ENCODE results near the gene UBXN10. TPM values are rescaled to one million over a fixed set of nuclear protein-coding genes. Genes with fewer than 3 reads are reported as not detected.

UBXN10 gene
- total and polyA plus RNA-seq, 2 of the 13 experiments (the other 11 are each of a cell fraction or from before 2014, with no cell fraction given), result 0.04 to 0.05 TPM

- CTCF ChIA-PET (ENCODE audit: low intra/inter-chr PET ratio, low total read pairs), result no interaction called here
Observed at GRCh38 chr1:20227704-20228103, 41.8 kb downstream of the UBXN10 start.

More at GRCh38 chr1:20227704-20228103, 41.8 kb downstream of the UBXN10 start:
- no peak for ATAC-seq
- H3K4me3 ChIP-seq (replicated peaks in 1 of 3; ENCODE audit: insufficient read depth in 1 of 3, low read depth in 2 of 3, low read length in 3 of 3), result no peak overlapping the region
- 17% methylated on average over 4 of the region's 4 CpGs for WGBS (ENCODE audit: low lambda C conversion rate)
- no peaks in the 10 kb centered on the region for H3K4me1 ChIP-seq (ENCODE audit: insufficient read depth, low read length)
- intact Hi-C loops (cut with micrococcal nuclease; ENCODE audit: unreplicated experiment), result no loop called here
- TF ChIP-seq, protein P1, sequence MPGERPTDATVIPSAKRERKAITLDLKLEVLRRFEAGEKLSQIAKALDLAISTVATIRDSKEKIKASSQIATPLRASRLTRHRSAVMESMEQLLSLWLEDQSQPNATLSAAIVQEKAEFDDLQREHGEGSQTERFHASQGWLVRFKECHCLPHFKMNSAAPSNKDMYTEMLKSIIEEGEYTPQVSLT (CRISPR knock-in tag; IDR thresholded peaks at IDR 0.05; ENCODE audit: borderline replicate concordance, low read depth), result no peak
- TF ChIP-seq CHD4 (IDR thresholded peaks at IDR 0.05; ENCODE audit: borderline replicate concordance, low read length), result no peak
- no peak for TF ChIP-seq ZNF530 (CRISPR knock-in tag; IDR thresholded peaks at IDR 0.05; ENCODE audit: low read depth)
- no peak for TF ChIP-seq RERE (CRISPR knock-in tag; IDR thresholded peaks at IDR 0.05; ENCODE audit: low read depth)
- H3K36me3 ChIP-seq (replicated peaks in 1 of 2; ENCODE audit: control insufficient read depth in 1 of 2, insufficient read depth in 2 of 2, low read length in 2 of 2), result no peaks in the 10 kb centered on the region
- no peak overlapping the region for H3K27ac ChIP-seq (ENCODE audit: extremely low read length, insufficient read depth, low read length)
- H3K27me3 ChIP-seq (ENCODE audit: control insufficient read depth in 1 of 2, insufficient read depth in 2 of 2, low read length in 2 of 2), result peaks cover 2 to 61% of the 10 kb centered on the region in 2 experiments; a peak in 2 of 5 replicates
- no peak overlapping the region for H2AFZ ChIP-seq (ENCODE audit: low read length)
- H3K9ac ChIP-seq (ENCODE audit: insufficient read depth, low read depth, low read length), result no peak overlapping the region
- no peaks in the 10 kb centered on the region for H4K20me1 ChIP-seq (ENCODE audit: insufficient read depth, low read length)
- BruUV-seq (replicated peaks), result no TSS peak
- H3K79me2 ChIP-seq (ENCODE audit: insufficient read depth, low read length), result no peaks in the 10 kb centered on the region
- H3K9me3 ChIP-seq (ENCODE audit: low read length), result no peaks in the 10 kb centered on the region
- H3K4me2 ChIP-seq (ENCODE audit: low read depth, low read length), result no peak overlapping the region
- POLR2A ChIA-PET, result no interaction called here
- FAIRE-seq, result no peak
- DNase-seq (ENCODE audit: low spot score), result no peak
- in situ Hi-C loops (cut with HindIII; ENCODE audit: extremely low pct_ligation_motif_present, low pct_unique_long_range_greater_than_20kb), result no loop called here
